Breast epithelium (tissue), 3 donors: ENCODE measurements around the gene FGF9.

Source experiments
- CTCF ChIP-seq, 3 donors: fragments of 450-650 bp; IDR thresholded peaks; one replicate each; pipeline ENCODE4 v1.5.1; 2016 to 2017; ENCODE audit warnings: antibody characterized with exemption in 3 of 3, mild to moderate bottlenecking in 3 of 3, moderate library complexity in 3 of 3
- POLR2A ChIP-seq: fragments of 450-650 bp; IDR thresholded peaks from one replicate; pipeline ENCODE4 v1.6.1; 2016; ENCODE audit warnings: antibody characterized with exemption, mild to moderate bottlenecking, moderate library complexity
- POLR2AphosphoS5 ChIP-seq, 3 donors: sonication (generic); formaldehyde crosslinking; IDR thresholded peaks; one replicate each; pipeline ENCODE4 v1.6.1; 2017; ENCODE audit warnings: antibody characterized with exemption in 3 of 3

GRCh38 chr13:21637296-21637695 lies 33.6 kb upstream of the FGF9 start:
- no peak for TF ChIP-seq POLR2AphosphoS5 (IDR thresholded peaks at IDR 0.05)
- TF ChIP-seq POLR2A = no peak
- TF ChIP-seq CTCF (IDR thresholded peaks at IDR 0.05) = no peak
